ENCODE measurements around the gene PGP. TPM values are rescaled to one million over a fixed set of nuclear protein-coding genes. Genes with fewer than 3 reads are reported as not detected.

Gene PGP
- polyA plus RNA-seq, 4 donors = 7.3 to 19.3 (median 13.3) TPM

DNA sequence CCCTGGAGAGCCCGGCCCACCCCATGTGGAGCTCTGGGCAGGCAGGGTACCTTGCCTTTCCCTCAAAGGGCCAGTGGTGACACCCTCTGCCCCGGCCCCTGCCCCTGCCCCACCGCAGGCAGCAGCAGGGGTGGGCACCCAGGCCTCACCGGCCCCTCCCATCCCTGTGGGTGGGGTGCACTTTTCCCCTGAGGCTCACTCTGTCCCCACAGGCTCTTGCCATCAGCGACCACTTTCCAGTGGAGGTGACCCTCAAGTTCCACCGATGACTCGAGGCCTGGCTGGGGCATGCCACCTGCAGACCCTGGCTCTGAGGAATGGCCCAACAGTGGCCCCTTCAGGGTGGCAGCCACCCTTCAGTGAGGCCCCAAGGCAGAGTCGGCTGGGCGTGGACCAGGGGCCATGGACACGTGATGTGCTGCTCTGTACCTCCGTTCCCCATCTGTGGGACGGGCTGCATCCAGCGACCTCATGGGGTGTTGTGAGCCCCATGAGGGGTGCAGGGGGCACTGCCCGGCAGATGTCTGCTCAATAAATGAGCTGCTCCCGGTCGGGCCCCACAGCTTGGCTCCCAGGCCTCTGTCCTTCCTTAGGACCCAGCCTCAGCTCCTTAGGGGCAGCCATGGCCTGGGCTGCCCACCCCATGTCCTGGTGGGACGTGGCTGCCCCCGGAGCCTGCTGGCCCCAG lies 23.7 kb upstream of the PGP start:
- no peak for DNase-seq (ENCODE audit: low read depth in 4 of 4, low spot score in 3 of 4)

DNA sequence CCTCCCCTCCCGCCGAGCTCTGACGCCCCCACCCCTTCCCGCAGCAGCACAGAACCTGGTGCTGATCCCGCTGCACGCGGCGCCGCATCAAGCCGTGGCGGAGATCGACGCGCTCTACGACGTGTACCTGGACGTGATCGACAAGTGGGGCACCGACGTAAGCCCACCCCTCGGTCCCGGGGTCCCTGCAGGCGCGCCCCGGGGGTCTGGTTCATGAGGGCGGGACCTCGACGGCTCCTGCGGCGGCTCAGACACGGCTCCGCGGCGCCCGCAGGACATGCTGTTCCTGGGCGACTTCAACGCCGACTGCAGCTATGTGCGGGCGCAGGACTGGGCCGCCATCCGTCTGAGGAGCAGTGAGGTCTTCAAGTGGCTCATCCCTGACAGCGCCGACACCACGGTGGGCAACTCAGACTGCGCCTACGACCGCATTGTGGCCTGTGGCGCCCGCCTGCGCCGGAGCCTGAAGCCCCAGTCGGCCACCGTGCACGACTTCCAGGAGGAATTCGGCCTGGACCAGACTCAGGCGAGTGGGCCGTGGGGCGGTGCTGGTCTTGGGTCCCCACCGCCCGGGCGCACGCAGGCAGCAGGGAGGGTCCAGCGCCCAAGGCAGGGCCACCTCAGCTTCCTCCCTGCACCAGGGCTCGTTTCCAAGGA lies 23.0 kb upstream of the PGP start:
- DNase-seq (ENCODE audit: low read depth in 4 of 4, low spot score in 3 of 4) = no peak

DNA sequence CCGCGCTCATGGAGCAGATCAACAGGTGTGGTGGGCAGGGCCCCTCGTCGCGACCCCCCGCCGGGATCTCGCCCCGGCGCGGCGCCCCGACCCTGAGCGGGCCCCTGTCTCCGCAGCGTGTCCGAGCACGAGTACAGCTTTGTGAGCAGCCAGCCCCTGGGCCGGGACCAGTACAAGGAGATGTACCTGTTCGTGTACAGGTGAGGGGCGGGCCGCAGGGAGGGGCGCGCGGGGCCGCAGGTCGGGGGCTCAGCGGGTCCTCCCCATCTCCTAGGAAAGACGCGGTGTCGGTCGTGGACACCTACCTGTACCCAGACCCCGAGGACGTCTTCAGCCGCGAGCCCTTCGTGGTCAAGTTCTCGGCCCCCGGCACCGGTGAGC lies 22.5 kb upstream of the PGP start:
- no peak for DNase-seq (ENCODE audit: low read depth in 4 of 4, low spot score in 3 of 4)

DNA sequence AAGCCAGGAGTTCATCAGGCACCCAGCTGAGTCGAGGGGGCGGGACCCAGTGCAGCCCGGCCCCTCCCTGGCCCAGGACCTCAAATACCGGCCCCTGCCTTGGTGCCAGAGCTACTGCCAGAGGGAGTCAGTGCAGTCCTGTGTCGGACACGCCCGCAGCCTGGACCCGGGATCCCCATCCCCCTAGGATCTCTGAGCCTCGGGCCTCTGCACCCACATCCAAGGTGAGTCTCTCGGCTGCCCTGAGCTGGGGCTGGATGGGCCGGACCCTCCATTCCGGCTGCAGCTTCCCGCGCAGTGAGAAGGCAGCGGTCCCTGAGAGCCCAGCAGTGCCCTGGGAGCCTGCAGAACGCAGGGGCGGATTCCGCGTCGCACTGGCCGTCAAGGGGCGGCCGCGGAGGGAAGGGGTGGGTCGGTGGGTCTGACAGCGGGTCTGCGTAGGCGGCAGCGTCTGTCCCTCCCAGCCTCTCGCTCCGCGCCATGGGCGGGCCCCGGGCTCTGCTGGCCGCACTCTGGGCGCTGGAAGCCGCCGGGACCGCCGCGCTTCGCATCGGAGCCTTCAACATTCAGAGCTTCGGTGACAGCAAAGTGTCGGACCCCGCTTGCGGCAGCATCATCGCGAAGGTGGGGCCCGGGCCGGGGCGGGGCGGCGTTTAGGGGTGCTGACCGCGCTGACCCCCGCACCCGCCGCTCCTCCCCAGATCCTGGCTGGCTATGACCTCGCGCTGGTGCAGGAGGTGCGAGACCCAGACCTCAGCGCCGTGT lies 21.9 kb upstream of the PGP start, which contains the start of gene DNASE1L2:
TSS of gene DNASE1L2 (plus strand) at position 108 of the 765 bp plus-strand sequence. CDS start at position 481, 373 bp downstream.
- DNase-seq (ENCODE audit: low read depth in 4 of 4, low spot score in 3 of 4) = no peak

- DNase-seq (ENCODE audit: low read depth in 4 of 4, low spot score in 3 of 4) = no peak
These were observed 21.2 kb upstream of the PGP start for GRCh38 chr16:2235695-2236336.

- DNase-seq (ENCODE audit: low read depth in 4 of 4, low spot score in 3 of 4) = no peak
These were observed 20.6 kb upstream of the PGP start for GRCh38 chr16:2235234-2235651.

DNA sequence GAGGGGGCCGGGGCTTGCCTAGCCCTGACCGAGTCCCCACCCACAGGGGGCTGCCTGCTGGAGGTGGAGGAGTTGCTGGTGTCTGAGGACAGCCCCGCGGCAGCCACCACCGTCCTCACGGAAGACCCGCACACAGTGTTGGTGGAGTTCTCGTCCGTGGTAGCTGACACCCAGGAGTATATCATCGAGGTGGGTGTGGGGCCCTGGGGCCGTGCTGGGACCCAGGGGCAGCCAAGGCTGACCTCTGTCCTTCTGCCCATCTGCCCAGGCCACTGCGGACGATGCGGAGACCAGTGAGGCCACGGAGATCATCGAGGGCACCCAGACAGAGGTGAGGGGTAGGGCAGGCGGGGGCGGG lies 20.2 kb upstream of the PGP start:
- DNase-seq (ENCODE audit: low read depth in 4 of 4, low spot score in 3 of 4) = no peak

GRCh38 chr16:2233872-2234812 lies 19.5 kb upstream of the PGP start:
- DNase-seq (ENCODE audit: low read depth in 4 of 4, low spot score in 3 of 4) = no peak

DNA sequence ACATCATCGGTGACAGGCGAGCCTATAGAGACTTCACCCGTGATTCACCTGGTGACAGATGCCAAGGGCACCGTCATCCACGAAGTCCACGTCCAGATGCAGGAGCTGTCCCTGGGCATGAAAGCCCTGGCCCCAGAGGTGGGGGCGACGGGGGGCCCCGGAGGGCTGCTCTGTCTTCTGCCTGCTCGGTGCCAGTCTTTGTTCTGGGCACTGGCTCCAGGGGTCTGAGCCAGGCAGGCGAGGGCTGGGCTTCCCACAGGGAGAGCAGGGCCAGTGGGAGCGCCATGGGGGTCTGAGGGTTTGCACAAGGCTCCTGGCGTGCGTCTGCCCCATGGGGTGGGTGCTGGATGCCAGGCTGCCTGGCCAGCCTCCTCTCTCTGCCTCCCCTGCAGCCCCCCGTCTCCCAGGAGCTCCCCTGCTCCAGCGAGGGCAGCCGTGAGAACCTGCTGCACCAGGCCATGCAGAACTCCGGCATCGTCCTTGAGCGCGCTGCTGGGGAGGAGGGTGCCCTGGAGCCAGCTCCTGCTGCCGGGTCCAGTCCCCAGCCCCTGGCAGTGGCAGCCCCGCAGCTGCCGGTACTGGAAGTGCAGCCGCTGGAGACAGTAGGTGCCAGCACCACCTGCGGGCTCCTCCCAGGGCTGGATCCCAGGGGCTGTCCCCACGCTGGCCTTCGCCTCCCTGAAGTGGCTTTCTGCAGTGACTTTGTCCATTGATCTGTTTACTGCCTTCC lies 18.6 kb upstream of the PGP start:
- DNase-seq (ENCODE audit: low read depth in 4 of 4, low spot score in 3 of 4) = no peak

- DNase-seq (ENCODE audit: low read depth in 4 of 4, low spot score in 3 of 4) = no peak
These were observed 17.7 kb upstream of the PGP start for GRCh38 chr16:2232094-2232990.

DNA sequence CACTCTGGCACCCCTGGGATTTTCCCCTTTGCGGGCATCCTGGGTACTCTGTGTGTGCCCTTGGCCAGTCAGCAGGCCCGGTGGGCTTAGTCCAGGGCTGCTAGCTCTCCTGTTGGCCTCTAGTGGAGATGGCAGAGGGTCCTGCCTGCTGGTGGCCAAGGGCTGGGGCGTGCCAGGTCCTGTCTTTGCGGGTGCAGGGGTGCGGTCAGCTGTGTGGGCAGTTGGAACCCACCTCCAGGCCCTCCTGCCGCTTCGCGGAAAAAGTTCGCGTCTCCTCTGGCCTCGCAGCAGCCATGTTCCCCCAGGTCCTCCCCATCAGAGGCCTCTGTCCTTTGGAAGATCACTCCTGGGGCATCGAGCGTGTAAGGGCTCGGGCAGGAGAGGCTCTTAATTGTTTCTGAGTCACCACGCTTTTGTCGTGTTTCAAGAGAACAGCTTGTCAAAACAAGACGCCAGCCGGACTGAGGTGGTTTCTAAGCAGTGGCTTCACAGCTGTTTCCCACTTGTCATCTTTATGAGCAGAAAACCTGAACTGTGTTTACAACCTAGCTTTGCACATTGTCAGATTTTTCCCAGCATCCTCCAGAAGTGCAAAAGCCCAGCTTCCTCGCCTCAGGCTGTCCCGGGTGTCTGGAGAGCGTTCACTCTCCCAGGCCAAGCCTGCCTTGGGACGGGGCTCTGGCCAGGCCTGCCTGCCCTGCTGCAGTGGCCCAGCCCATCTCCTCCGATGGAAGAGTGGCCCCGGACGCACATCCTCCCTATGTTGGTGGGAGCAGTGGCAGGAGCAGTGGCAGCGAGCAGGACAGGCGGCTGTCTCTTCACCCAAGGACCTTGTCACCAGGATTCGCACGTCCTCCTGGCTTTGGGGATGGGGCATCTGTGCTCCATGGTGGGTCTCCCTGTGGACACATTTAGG lies 16.6 kb upstream of the PGP start:
- no peak for DNase-seq (ENCODE audit: low read depth in 4 of 4, low spot score in 3 of 4)

- no peak for DNase-seq (ENCODE audit: low read depth in 4 of 4, low spot score in 3 of 4)
These were observed 15.7 kb upstream of the PGP start for GRCh38 chr16:2230376-2230775.

DNA sequence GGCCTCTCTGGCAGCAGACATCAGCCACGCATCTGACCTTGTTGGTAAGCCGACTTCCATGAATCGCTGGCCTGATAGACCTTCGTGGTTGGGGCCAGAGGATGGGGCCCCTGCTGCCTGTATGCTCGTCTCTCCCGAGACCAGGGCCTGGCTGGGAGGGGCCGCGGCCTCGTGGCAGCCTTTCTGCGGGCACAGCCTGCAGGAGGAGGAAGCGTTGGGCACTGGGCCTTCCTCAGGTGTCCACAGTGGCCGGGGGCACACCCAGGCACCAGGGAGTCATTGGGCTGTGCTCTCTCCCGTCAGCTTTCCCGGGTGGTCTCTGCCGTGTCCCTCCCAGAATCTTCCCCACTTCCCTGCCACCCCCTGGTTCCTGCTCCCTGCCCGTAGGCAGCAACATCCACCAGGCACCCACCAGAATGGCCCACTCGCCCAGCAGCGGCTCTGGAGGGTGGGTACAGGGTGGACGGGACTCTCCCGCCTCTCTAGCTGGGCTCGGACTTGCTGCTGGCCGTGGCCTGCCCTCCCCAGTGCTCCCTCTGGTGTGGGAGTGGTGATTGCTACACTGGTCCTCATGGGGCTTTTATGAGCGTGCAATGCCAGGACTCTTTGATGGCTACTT lies 15.1 kb upstream of the PGP start:
- DNase-seq (ENCODE audit: low read depth in 4 of 4, low spot score in 3 of 4) = no peak

DNA sequence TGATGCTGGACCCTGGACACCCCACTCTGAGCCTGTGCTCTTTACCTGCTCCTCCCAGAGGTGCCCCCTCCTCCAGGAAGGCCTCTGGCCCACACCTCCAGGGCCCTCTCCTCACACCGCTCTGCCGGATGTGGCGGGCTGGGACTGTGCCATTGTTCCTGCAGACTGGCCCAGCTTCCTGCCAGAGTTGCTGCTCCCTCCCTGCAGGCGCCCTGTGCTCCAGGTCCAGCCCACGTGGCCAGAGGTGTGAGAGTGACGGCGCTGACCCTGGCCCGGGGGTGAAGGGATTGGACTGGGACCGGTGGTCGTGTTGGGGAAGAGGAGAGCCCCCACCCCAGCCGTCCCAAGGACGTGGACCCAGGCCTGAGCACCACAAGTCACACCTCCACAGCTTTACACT lies 14.5 kb upstream of the PGP start:
- DNase-seq (ENCODE audit: low read depth in 4 of 4, low spot score in 3 of 4) = no peak

DNA sequence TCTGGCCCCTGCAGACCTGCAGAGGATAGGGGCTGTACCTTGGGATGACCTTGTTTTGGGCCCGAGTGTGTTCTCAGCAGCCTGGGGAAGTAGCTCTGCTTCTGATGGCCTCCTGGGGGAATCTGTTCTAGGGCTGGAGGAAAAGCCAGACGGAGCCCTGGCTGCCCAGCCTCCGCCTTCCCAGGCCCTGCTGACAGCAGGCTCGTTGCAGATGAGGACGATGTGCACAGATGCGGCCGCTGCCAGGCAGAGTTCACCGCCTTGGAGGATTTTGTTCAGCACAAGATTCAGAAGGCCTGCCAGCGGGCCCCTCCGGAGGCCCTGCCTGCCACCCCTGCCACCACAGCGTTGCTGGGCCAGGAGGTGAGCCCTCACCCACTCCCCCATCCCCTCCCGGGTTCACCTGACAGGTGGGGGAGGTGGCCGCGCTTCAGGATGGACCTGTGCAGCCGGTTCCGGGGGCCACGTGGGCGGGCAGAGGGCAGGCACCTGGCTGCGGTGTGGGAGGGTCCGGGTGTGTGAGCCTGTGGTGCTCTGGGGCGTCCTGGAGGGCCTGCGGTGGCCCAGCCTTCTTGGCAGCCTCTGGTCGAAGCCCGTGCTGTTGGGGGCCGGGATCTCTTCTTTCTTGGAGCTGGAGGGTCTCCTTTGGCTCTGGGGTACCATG lies 13.7 kb upstream of the PGP start:
- DNase-seq (ENCODE audit: low read depth in 4 of 4, low spot score in 3 of 4) = no peak

GRCh38 chr16:2226918-2227317 lies 12.3 kb upstream of the PGP start:
- no peak for DNase-seq (ENCODE audit: low read depth in 4 of 4, low spot score in 3 of 4)
